Transverse colon (tissue), 4 donors: Measurements from ENCODE around the gene DEFB112.

Source experiments
- CTCF ChIP-seq, 5 experiments: fragments of 200-600 bp in 3 of 5; fragments of 450-650 bp in 2 of 5; sonication (generic) in 3 of 5; IDR thresholded peaks; 1 replicate in 2 of 5; 2 replicates in 3 of 5; pipeline ENCODE4 v1.5.1; 2016 to 2017; ENCODE audit warnings: antibody characterized with exemption in 5 of 5, inconsistent platforms in 3 of 5, mild to moderate bottlenecking in 2 of 5, moderate library complexity in 1 of 5
- POLR2AphosphoS5 ChIP-seq, 3 donors: sonication (generic); formaldehyde crosslinking; IDR thresholded peaks; one replicate each; pipeline ENCODE4 v1.6.1; 2016; ENCODE audit warnings: antibody characterized with exemption in 3 of 3

GRCh38 chr6:50003139-50003538 lies 46.6 kb downstream of the DEFB112 start:
- TF ChIP-seq CTCF (IDR thresholded peaks at IDR 0.05) (no peak), POLR2AphosphoS5 (IDR thresholded peaks at IDR 0.05) (no peak)
